ENCODE data around the gene TNPO1.

GRCh38 chr5:72818866-72819534 lies 2.5 kb downstream of the TNPO1 start:
- TF ChIP-seq POLR2AphosphoS5 (IDR thresholded peaks at IDR 0.05) (no peak), POLR2A (IDR thresholded peaks at IDR 0.05) (no peak), CTCF (IDR thresholded peaks at IDR 0.05) (peak; percentile 28 to 65 (median 44))
